ENCODE measurements around the gene HEMK1. TPM values are rescaled to one million over a fixed set of nuclear protein-coding genes. Genes with fewer than 3 reads are reported as not detected.
A peak's percentile ranks its signal among the peaks of the same experiment; 100 is the strongest.

The HEMK1 gene
- total RNA-seq, 2 donors from 2014 or later: 24.1 to 25.8 TPM

DNA sequence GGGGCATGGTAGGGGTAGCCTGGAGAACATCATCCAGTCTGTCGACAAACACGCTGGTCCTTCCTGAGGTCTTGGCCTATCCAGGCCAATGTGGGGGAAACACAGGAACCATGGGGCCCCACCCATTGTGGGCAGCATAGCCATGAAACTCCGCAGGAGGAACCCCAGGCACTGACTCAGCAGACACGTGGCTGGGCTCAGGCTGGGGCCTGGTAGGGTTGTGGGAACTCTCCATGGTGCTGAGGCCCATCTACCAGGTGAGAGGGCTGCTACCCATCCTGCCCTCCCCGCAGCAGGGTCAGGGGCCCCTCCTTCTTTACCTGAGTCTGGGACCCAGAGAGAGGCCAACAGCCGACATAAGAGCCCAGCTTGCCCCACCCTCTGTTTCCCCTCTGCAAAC lies 43.3 kb upstream of the HEMK1 start:
- H3K4me3 ChIP-seq (ENCODE audit: low read length): no peak overlapping the region
- H3K9me3 Mint-ChIP-seq: no peaks in the 10 kb centered on the region
- H3K27ac Mint-ChIP-seq: no peak overlapping the region
- H3K4me3 Mint-ChIP-seq: no peak overlapping the region
- H3K27me3 ChIP-seq (ENCODE audit: control insufficient read depth, insufficient read depth, low read length, poor library complexity, severe bottlenecking): peaks cover 11% of the 10 kb centered on the region
- H3K9ac ChIP-seq (ENCODE audit: extremely low read depth, low read length, poor library complexity, severe bottlenecking): no peak overlapping the region
- TF ChIP-seq, protein P1, sequence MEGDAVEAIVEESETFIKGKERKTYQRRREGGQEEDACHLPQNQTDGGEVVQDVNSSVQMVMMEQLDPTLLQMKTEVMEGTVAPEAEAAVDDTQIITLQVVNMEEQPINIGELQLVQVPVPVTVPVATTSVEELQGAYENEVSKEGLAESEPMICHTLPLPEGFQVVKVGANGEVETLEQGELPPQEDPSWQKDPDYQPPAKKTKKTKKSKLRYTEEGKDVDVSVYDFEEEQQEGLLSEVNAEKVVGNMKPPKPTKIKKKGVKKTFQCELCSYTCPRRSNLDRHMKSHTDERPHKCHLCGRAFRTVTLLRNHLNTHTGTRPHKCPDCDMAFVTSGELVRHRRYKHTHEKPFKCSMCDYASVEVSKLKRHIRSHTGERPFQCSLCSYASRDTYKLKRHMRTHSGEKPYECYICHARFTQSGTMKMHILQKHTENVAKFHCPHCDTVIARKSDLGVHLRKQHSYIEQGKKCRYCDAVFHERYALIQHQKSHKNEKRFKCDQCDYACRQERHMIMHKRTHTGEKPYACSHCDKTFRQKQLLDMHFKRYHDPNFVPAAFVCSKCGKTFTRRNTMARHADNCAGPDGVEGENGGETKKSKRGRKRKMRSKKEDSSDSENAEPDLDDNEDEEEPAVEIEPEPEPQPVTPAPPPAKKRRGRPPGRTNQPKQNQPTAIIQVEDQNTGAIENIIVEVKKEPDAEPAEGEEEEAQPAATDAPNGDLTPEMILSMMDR (conservative IDR thresholded peaks at IDR 0.05): no peak
- peak; percentile 94 for DNase-seq
- peaks cover 22% of the 10 kb centered on the region for H3K4me1 Mint-ChIP-seq
- no peaks in the 10 kb centered on the region for H3K9me3 ChIP-seq (ENCODE audit: control insufficient read depth, low read length)
- no peak overlapping the region for H3K27ac ChIP-seq (ENCODE audit: low read depth, low read length)
- no peaks in the 10 kb centered on the region for H3K36me3 Mint-ChIP-seq (ENCODE audit: low read depth)
- H3K36me3 ChIP-seq (ENCODE audit: control insufficient read depth, insufficient read depth, low read length): no peaks in the 10 kb centered on the region
- H3K4me1 ChIP-seq (ENCODE audit: control insufficient read depth, insufficient read depth, low read length): no peaks in the 10 kb centered on the region
- WGBS, 2 experiments (ENCODE audit: insufficient coverage in 1 of 2, insufficient read length in 1 of 2): 41 to 43% methylated on average over 4 to 6 of the region's 6 CpGs
- H3K27me3 Mint-ChIP-seq (ENCODE audit: insufficient read depth): peaks cover 13% of the 10 kb centered on the region

DNA sequence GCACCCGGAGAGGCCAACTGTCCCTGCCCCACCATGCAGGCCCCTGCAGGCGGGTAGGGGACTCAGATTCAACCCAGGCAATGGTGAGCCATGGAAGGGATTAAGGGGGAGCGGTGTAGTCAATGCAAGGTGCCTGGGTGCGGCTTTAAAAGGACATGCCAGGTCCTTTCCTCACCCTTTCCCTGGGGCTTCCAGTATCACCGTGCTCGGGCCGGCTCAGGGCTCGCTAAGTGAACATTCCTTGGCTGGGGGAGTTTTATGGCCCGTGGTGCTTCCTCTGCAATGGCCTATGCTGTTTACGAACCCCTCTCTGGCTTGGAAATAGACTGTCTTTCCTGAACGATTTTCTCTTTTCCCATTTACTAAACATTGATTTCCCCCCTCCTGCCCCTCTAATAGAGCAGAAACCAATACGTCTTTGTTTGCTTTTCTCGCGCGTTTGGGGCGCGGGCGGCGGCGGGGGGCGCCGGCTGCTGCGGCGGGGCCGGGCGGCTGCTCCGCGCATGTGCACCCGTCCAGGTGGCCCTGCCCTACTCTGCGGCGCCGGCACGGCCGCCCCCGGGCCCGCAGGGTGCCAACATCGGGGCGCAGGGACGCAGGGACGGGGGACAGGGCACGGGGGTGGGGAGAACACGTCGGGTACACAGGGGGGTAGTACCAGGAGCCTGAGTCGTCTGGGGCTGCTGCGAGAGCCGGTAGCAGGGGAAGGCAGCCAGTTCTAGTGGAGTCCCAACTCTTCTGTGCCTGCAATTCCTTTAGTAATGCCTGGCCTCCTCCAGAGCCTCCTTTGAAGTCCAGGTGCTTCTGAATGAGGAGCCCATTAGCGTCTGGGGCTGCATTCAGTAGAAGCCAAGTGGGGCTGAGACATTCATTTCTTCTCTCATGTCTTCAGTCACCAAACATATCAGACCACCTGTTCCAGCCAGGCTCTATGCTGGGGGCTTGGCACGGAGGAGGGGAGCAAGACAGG lies 39.0 kb upstream of the HEMK1 start:
- Mint-ChIP-seq H3K4me3 (peak overlapping the region; percentile 39), H3K27ac (no peak overlapping the region), H3K4me1 (peaks cover 9% of the 10 kb centered on the region), H3K27me3 (ENCODE audit: insufficient read depth) (peaks cover 22% of the 10 kb centered on the region), H3K9me3 (no peaks in the 10 kb centered on the region), H3K36me3 (ENCODE audit: low read depth) (no peaks in the 10 kb centered on the region)
- Histone ChIP-seq H3K4me1 (ENCODE audit: control insufficient read depth, insufficient read depth, low read length) (no peaks in the 10 kb centered on the region), H3K9me3 (ENCODE audit: control insufficient read depth, low read length) (no peaks in the 10 kb centered on the region), H3K27me3 (ENCODE audit: control insufficient read depth, insufficient read depth, low read length, poor library complexity, severe bottlenecking) (peaks cover 14% of the 10 kb centered on the region), H3K9ac (ENCODE audit: extremely low read depth, low read length, poor library complexity, severe bottlenecking) (no peak overlapping the region), H3K36me3 (ENCODE audit: control insufficient read depth, insufficient read depth, low read length) (no peaks in the 10 kb centered on the region), H3K27ac (ENCODE audit: low read depth, low read length) (no peak overlapping the region), H3K4me3 (ENCODE audit: low read length) (no peak overlapping the region)
- TF ChIP-seq, protein P1 (conservative IDR thresholded peaks at IDR 0.05): no peak
- 40 to 48% methylated on average over 28 to 48 of the region's 48 CpGs for WGBS, 2 experiments (ENCODE audit: insufficient coverage in 1 of 2, insufficient read length in 1 of 2)
- DNase-seq: peak; percentile 66

DNA sequence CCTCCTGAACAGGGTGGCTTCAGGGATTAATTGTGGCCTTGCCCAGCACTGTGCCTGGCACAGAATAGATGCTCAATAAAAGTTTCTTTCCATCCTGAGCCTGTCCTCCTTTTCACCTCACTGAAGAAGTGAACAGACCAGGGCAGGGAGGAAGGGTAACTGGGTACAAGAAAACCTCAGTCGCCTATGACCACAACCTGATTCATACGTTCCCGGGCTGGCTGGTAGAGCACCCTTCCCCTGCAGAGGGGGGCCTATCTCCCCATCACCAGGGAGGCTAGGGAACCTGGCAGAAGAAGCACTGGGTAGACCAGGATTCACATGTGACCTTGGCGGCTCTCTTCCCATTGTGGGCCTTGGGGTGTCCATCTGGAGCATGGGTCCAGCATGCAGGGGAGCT lies 38.1 kb upstream of the HEMK1 start:
- peaks cover 4% of the 10 kb centered on the region for H3K4me1 Mint-ChIP-seq
- H3K27me3 Mint-ChIP-seq (ENCODE audit: insufficient read depth): peaks cover 22% of the 10 kb centered on the region
- 95 to 97% methylated on average over 3 to 4 of the region's 4 CpGs for WGBS, 2 experiments (ENCODE audit: insufficient coverage in 1 of 2, insufficient read length in 1 of 2)
- Histone ChIP-seq H3K27ac (ENCODE audit: low read depth, low read length) (no peak overlapping the region), H3K27me3 (ENCODE audit: control insufficient read depth, insufficient read depth, low read length, poor library complexity, severe bottlenecking) (peaks cover 14% of the 10 kb centered on the region), H3K9ac (ENCODE audit: extremely low read depth, low read length, poor library complexity, severe bottlenecking) (no peak overlapping the region), H3K36me3 (ENCODE audit: control insufficient read depth, insufficient read depth, low read length) (no peaks in the 10 kb centered on the region), H3K4me3 (ENCODE audit: low read length) (no peak overlapping the region), H3K9me3 (ENCODE audit: control insufficient read depth, low read length) (no peaks in the 10 kb centered on the region), H3K4me1 (ENCODE audit: control insufficient read depth, insufficient read depth, low read length) (no peaks in the 10 kb centered on the region)
- no peak overlapping the region for H3K27ac Mint-ChIP-seq
- H3K36me3 Mint-ChIP-seq (ENCODE audit: low read depth): no peaks in the 10 kb centered on the region
- H3K9me3 Mint-ChIP-seq: no peaks in the 10 kb centered on the region
- TF ChIP-seq, protein P1 (conservative IDR thresholded peaks at IDR 0.05): no peak
- DNase-seq: no peak
- H3K4me3 Mint-ChIP-seq: no peak overlapping the region

Data from endodermal cell (in vitro differentiated cells).